ENCODE data around the gene RETREG2.

DNA sequence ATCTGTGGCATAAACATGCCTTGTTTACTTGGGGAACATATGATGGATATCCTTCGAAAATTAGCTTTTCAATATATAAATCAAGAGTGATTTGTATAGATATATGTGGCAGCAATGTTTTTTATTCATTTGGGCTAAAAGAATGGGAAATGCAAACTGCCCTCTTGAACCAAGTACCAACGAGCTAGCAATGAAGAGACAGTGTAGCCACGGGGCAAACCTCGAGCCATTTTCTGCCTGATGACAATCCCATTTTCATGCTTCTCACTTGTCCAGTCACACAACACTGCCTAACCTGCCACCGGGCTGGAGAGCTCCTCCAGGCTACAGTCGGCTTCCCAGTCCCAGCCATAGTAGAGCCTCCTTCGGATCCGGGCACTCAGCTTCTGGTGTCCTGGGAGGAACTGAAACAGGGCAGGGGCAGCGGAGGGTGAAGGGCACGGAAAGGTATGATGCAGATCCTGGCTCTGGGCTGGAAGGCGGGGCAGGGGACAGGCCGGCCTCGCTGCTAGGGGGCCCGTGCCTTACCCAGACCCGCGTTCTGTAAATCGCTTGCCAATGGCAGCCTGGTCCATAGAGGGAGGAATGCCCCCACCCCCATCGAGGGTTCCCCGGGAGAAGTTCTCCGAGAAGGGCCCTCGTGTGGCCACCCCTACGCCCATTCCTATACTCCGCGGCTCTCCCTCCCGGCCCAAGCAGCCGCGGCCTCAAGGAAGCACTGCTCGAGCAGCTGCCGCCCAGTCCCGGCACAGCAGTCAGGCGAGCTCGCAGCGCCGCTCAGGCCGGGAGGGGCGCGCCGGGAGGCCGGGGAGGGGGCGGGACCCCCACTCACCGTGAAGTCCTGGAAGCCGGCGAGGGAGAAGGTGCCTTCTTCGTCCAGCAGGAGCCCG is 1.9 kb upstream of the RETREG2 start:
- no peak for TF ChIP-seq POLR2A (IDR thresholded peaks at IDR 0.05)
- TF ChIP-seq, protein P1, sequence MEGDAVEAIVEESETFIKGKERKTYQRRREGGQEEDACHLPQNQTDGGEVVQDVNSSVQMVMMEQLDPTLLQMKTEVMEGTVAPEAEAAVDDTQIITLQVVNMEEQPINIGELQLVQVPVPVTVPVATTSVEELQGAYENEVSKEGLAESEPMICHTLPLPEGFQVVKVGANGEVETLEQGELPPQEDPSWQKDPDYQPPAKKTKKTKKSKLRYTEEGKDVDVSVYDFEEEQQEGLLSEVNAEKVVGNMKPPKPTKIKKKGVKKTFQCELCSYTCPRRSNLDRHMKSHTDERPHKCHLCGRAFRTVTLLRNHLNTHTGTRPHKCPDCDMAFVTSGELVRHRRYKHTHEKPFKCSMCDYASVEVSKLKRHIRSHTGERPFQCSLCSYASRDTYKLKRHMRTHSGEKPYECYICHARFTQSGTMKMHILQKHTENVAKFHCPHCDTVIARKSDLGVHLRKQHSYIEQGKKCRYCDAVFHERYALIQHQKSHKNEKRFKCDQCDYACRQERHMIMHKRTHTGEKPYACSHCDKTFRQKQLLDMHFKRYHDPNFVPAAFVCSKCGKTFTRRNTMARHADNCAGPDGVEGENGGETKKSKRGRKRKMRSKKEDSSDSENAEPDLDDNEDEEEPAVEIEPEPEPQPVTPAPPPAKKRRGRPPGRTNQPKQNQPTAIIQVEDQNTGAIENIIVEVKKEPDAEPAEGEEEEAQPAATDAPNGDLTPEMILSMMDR (IDR thresholded peaks at IDR 0.05): no peak

All from lower leg skin (tissue), 3 donors.